Embryonic facial prominence (tissue), 1 donor: ENCODE measurements around the gene REV3L.

ENCODE experiments used
- DNase-seq: peaks from one replicate; pipeline ENCODE4 v3.0.0-alpha.2; 2016; ENCODE audit errors: extremely low spot score

The REV3L gene

GRCh38 chr6:111423055-111423633 lies 59.9 kb downstream of the REV3L start:
- DNase-seq = no peak

GRCh38 chr6:111418971-111419693 lies 63.9 kb downstream of the REV3L start:
- DNase-seq = no peak

GRCh38 chr6:111417946-111418345 lies 65.1 kb downstream of the REV3L start:
- no peak for DNase-seq

DNA sequence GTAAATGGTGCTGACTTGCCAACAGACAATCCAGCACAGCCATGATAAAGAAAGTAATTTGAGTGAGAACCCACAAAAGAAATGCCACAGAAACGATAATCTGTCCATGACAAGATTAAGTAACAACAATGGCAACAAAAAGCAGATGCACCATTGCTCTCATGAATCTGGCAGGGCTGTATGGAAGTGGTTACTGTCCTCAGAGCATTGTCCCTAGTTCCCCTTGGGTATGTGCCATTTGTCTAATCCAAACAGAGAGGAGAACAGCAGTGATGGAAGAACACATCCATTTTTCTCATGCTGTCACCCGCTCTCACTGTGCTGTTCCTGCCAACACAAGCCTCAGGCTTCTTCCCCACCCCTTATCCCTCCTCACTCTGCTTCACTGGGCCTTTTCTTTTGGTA lies 65.8 kb downstream of the REV3L start:
- DNase-seq = no peak

- no peak for DNase-seq
Observed at GRCh38 chr6:111416529-111416928, 66.5 kb downstream of the REV3L start.

- DNase-seq = no peak
Observed at GRCh38 chr6:111414373-111414772, 68.6 kb downstream of the REV3L start.

- DNase-seq = no peak
Observed at GRCh38 chr6:111411978-111412566, 70.9 kb downstream of the REV3L start.

DNA sequence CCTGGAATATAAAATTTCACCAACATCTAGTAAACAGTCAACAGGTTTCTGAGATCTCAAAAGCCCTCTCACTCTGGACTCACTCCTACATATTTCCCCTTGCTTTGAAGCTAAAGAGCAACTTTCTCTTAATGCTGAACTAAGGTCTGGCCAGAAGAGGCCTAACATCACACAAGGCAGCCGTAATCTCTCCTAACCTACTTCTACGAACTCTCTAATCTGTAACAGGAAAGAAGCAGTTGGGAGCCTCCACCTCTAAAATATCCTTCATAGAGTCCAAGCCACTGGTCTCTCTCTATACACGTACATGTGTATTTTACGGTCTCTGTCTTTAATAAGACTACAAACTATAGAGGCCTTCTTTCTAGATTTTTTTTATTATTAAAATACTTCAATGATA lies 72.0 kb downstream of the REV3L start:
- no peak for DNase-seq

GRCh38 chr6:111410371-111410770 lies 72.6 kb downstream of the REV3L start:
- DNase-seq = no peak

DNA sequence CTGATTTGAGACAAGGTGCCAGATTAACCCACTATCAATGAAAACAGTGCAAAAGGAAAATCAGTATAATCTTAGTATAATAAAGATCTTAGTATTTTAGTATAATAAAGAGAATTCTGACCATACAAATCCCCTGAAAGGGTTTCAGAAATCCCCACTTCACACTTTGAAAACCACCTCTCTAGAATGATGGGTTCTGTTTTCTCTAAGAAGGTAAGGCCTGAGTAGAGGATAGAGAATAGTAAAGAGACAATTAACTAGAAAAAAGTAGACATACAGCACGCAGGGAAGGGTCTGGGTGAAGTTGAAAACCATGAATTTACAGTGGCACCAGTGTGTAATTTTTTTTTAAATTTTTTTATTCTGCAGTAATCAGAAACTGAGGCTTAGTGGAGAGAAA lies 73.6 kb downstream of the REV3L start:
- no peak for DNase-seq

DNA sequence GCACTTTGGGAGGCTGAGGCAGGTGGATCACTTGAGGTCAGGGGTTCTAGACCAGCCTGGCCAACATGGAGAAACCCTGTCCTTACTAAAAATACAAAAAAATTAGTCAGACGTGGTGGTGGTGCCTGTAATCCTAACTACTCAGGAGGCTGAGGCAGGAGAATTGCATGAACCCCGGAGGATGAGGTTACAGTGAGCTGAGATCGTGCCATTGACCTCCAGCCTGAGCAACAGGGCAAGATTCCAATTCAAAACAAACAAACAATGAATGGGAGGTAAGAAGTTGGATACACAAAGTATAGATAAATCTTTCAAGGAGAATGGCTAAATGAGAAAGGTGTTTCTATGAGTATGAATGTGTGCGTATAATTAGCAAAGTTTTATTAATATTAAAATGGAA lies 75.3 kb downstream of the REV3L start:
- no peak for DNase-seq

GRCh38 chr6:111406200-111406721 lies 76.8 kb downstream of the REV3L start:
- no peak for DNase-seq

DNA sequence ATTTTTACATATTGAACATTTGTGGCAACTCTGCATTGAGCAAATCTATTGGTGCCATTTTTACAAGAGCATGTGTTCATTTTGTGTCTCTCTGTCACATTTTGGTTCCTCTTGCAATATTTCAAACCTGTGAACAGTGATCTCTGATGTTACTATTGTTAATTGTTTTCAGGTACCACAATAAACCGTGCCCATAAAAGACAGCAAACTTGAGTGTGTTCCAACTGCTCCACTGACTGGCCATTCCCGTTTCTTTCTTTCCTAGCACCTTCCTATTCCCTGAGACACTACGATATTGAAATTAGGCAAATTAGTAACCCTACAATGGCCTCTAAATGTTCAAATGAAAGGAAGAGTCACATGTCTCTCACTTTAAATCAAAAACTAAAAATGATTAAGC lies 79.6 kb downstream of the REV3L start:
- DNase-seq = no peak

- DNase-seq = no peak
Observed at GRCh38 chr6:111399626-111400025, 83.4 kb downstream of the REV3L start.

GRCh38 chr6:111388681-111389080 lies 94.3 kb downstream of the REV3L start:
- DNase-seq = no peak

- DNase-seq = no peak
Observed at GRCh38 chr6:111382476-111383294, 100.3 kb downstream of the REV3L start.

GRCh38 chr6:111381728-111382127 lies 101.3 kb downstream of the REV3L start:
- DNase-seq = no peak

DNA sequence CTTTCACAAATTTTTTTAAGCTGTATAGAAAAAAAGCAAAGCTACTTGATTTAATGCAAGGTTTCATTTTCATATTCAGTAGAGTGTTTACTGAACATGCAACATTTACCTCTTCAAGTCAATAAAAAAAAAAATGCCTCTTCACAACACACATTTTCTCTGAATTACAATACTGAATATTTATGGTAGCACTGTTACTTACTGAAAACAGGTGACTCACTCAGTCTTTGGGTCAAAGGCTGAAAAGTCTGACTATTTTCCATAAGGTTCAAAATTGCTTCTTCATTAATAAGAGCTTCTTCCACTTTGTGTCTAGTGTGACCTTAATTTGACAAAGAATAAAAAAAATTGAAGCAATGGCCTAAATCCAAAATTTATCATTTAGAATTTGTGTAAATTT lies 101.9 kb downstream of the REV3L start:
- no peak for DNase-seq

DNA sequence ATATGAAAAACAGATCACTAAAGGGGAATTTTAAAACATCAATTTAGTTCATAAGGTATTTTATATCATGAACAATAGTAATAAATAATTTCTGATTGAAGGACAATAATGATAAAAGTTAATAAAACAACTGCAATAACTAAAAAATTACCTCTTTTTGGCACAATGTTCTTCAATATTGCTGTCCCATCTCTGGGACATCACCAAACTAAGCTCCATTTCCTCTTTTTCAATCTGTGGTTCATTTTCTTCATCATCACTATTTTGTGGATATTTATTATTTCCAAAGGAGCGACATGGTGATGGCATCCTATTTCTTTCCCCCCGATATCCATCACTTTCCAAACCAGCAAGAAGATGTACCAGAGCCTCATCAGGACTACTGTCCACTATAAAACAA lies 103.2 kb downstream of the REV3L start:
- DNase-seq = no peak

- no peak for DNase-seq
Observed at GRCh38 chr6:111379302-111379701, 103.7 kb downstream of the REV3L start.

- no peak for DNase-seq
Observed at GRCh38 chr6:111377558-111378120, 105.4 kb downstream of the REV3L start.
